ES-I3 (cell line): ENCODE results near the gene KIT.

Source experiments
- H3K36me3 ChIP-seq: 2 replicates; pipeline ENCODE4 v1.6.1; 2013; ENCODE audit warnings: mild to moderate bottlenecking, low read length, control low read depth, moderate library complexity; ENCODE audit not compliant: insufficient read depth
- H3K4me1 ChIP-seq: 2 replicates; pipeline ENCODE4 v1.6.1; 2013; ENCODE audit warnings: mild to moderate bottlenecking, control low read depth, low read length; ENCODE audit not compliant: insufficient read depth
- H3K9ac ChIP-seq: 2 replicates; pipeline ENCODE4 v1.6.1; 2013; ENCODE audit warnings: low read depth, mild to moderate bottlenecking, low read length, moderate library complexity
- H3K9me3 ChIP-seq: 2 replicates; pipeline ENCODE4 v1.6.1; 2013; ENCODE audit warnings: mild to moderate bottlenecking, low read length, moderate library complexity; ENCODE audit not compliant: control insufficient read depth, insufficient read depth

KIT gene

DNA sequence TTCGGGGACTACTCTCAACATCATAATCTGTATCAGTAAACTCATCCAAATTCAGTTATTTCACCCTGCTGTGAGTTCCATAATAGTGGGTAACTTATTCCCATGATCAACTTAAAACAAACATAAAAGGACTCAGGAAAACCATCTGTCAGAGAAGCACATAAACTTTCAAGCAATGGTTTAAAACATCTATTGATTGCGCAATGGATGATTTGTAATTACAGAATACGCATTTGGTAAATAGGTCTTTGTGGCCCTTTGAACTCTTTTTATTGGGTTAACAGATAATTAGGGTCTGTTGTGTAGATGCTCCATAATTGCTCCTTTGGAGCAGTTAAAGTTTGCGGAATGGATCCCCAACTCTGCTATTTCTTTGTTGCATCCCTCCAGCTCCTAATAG lies 115.3 kb downstream of the KIT start:
- no peak overlapping the region for H3K9ac ChIP-seq
- no peaks in the 10 kb centered on the region for H3K36me3 ChIP-seq
- H3K9me3 ChIP-seq: no peaks in the 10 kb centered on the region; the same call in 1 of the 2 replicates
- peaks cover 6% of the 10 kb centered on the region; the same call in 1 of the 2 replicates for H3K4me1 ChIP-seq

DNA sequence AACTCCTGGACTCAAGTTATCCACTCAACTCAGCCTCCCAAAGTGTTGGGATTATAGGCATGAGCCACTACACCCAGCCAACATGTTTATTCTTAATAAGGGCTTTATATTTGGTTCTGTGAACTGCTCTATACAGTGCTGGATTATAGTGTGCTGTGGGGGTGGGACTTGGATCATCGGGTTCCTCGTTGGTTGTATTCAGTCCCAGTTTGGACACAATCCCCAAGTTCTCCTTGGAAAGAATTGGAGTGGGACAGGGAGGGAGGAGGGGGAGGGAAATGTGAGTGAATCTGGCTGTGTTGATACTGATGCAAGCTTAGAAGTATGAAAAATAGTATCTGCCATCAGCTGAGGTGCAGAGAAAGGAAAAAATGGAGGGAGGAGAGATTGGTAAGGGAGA lies 121.3 kb downstream of the KIT start:
- H3K9me3 ChIP-seq: no peaks in the 10 kb centered on the region
- no peaks in the 10 kb centered on the region for H3K36me3 ChIP-seq
- no peak overlapping the region for H3K9ac ChIP-seq

DNA sequence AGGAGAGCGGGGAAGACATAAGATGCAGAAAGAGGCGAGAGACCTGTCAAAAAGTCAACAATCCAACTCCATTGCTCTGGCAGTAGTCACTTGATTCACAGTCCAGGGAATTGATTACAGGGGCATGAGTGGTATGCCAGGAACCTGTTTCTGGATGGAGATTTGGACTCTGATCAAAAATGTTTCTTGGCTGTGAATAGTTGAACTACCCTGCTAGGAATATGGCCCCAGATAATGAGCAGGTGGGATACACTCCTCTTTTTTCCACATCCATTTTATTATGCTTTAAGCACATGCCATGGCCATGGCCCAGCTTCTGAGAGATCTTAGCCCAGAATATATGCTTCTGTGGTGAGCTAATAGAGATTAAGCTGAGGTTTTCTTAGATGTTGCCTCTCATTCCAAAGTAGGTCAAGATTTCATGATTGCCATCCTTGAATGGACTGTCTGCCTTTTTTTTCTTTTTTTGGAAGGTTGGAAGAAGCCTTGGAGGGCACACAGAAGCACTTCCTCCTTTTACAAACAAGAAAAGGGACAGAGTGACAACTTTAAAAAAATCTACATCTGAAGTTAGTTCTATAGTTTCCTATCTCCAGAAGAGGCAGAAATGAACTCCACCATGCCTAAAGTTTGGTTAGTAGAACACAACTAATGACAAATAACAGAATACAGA lies 121.9 kb downstream of the KIT start:
- H3K4me1 ChIP-seq: no peaks in the 10 kb centered on the region
- no peak overlapping the region for H3K9ac ChIP-seq
- no peaks in the 10 kb centered on the region for H3K36me3 ChIP-seq
- H3K9me3 ChIP-seq: no peaks in the 10 kb centered on the region

More for the DNA sequence above, 121.3 kb downstream of the KIT start:
- H3K4me1 ChIP-seq: no peaks in the 10 kb centered on the region

- Histone ChIP-seq H3K9ac (no peak overlapping the region), H3K4me1 (no peaks in the 10 kb centered on the region), H3K9me3 (no peaks in the 10 kb centered on the region), H3K36me3 (no peaks in the 10 kb centered on the region)
Measured at GRCh38 chr4:54780149-54780495, 122.4 kb downstream of the KIT start.

- no peaks in the 10 kb centered on the region for H3K36me3 ChIP-seq
- no peaks in the 10 kb centered on the region for H3K9me3 ChIP-seq
- no peaks in the 10 kb centered on the region for H3K4me1 ChIP-seq
- H3K9ac ChIP-seq: no peak overlapping the region
Measured at GRCh38 chr4:54781756-54782155, 124.0 kb downstream of the KIT start.

GRCh38 chr4:54783402-54784110 lies 125.8 kb downstream of the KIT start:
- Histone ChIP-seq H3K4me1 (no peaks in the 10 kb centered on the region), H3K9me3 (no peaks in the 10 kb centered on the region), H3K36me3 (no peaks in the 10 kb centered on the region), H3K9ac (no peak overlapping the region)

GRCh38 chr4:54784161-54784671 lies 126.5 kb downstream of the KIT start:
- no peaks in the 10 kb centered on the region for H3K9me3 ChIP-seq
- H3K4me1 ChIP-seq: no peaks in the 10 kb centered on the region
- no peaks in the 10 kb centered on the region for H3K36me3 ChIP-seq
- H3K9ac ChIP-seq: no peak overlapping the region
